Measurements from ENCODE around the gene SLC38A6.
A peak's percentile ranks its signal among the peaks of the same experiment; 100 is the strongest.

SLC38A6 gene

GRCh38 chr14:61033855-61034254, 52.8 kb downstream of the SLC38A6 start:
- TF ChIP-seq CTCF (IDR thresholded peaks at IDR 0.05; ENCODE audit: unreplicated experiment in 3 of 3) = no peak
- H3K36me3 Mint-ChIP-seq (ENCODE audit: low read depth) = peaks cover 5% of the 10 kb centered on the region
- H3K4me1 Mint-ChIP-seq = peaks cover 44% of the 10 kb centered on the region
- no peaks in the 10 kb centered on the region for H3K27me3 Mint-ChIP-seq (ENCODE audit: low read depth)
- H3K9me3 Mint-ChIP-seq = no peaks in the 10 kb centered on the region
- H3K4me3 Mint-ChIP-seq = no peak overlapping the region
- H3K27ac Mint-ChIP-seq = peak overlapping the region in 2 of 3 experiments; percentile 14 to 51

- Mint-ChIP-seq H3K4me3 (no peak overlapping the region), H3K36me3 (ENCODE audit: low read depth) (peaks cover 5% of the 10 kb centered on the region), H3K27me3 (ENCODE audit: low read depth) (no peaks in the 10 kb centered on the region), H3K27ac (peak overlapping the region in 2 of 3 experiments; percentile 14 to 51), H3K4me1 (peaks cover 46% of the 10 kb centered on the region), H3K9me3 (no peaks in the 10 kb centered on the region)
- no peak for TF ChIP-seq CTCF (IDR thresholded peaks at IDR 0.05; ENCODE audit: unreplicated experiment in 3 of 3)
Measured at GRCh38 chr14:61034416-61035120, 53.5 kb downstream of the SLC38A6 start.

- H3K4me3 Mint-ChIP-seq = no peak overlapping the region
- no peaks in the 10 kb centered on the region for H3K9me3 Mint-ChIP-seq
- H3K36me3 Mint-ChIP-seq (ENCODE audit: low read depth) = no peaks in the 10 kb centered on the region
- no peaks in the 10 kb centered on the region for H3K27me3 Mint-ChIP-seq (ENCODE audit: low read depth)
- peaks cover 41% of the 10 kb centered on the region for H3K4me1 Mint-ChIP-seq
- peak overlapping the region in 2 of 3 experiments; percentile 52 to 65 for H3K27ac Mint-ChIP-seq
- no peak for TF ChIP-seq CTCF (IDR thresholded peaks at IDR 0.05; ENCODE audit: unreplicated experiment in 3 of 3)
Measured at GRCh38 chr14:61037215-61037614, 56.2 kb downstream of the SLC38A6 start.

GRCh38 chr14:61041704-61042103, 60.7 kb downstream of the SLC38A6 start:
- peaks cover 23% of the 10 kb centered on the region for H3K4me1 Mint-ChIP-seq
- no peak for TF ChIP-seq CTCF (IDR thresholded peaks at IDR 0.05; ENCODE audit: unreplicated experiment in 3 of 3)
- H3K4me3 Mint-ChIP-seq = no peak overlapping the region
- H3K9me3 Mint-ChIP-seq = no peaks in the 10 kb centered on the region
- no peaks in the 10 kb centered on the region for H3K27me3 Mint-ChIP-seq (ENCODE audit: low read depth)
- H3K36me3 Mint-ChIP-seq (ENCODE audit: low read depth) = no peaks in the 10 kb centered on the region
- no peak overlapping the region for H3K27ac Mint-ChIP-seq

GRCh38 chr14:61042220-61042619, 61.2 kb downstream of the SLC38A6 start:
- H3K36me3 Mint-ChIP-seq (ENCODE audit: low read depth) = no peaks in the 10 kb centered on the region
- no peaks in the 10 kb centered on the region for H3K27me3 Mint-ChIP-seq (ENCODE audit: low read depth)

More at GRCh38 chr14:61042220-61042619, 61.2 kb downstream of the SLC38A6 start:
- no peak for TF ChIP-seq CTCF (IDR thresholded peaks at IDR 0.05; ENCODE audit: unreplicated experiment in 3 of 3)
- H3K4me1 Mint-ChIP-seq = peaks cover 17% of the 10 kb centered on the region
- no peak overlapping the region for H3K4me3 Mint-ChIP-seq
- no peak overlapping the region for H3K27ac Mint-ChIP-seq
- no peaks in the 10 kb centered on the region for H3K9me3 Mint-ChIP-seq
